Vagina (tissue), 2 donors: Measurements from ENCODE around the gene PNMA1. TPM values are rescaled to one million over a fixed set of nuclear protein-coding genes. Genes with fewer than 3 reads are reported as not detected.

Experiments
- DNase-seq, 2 donors: peaks; one replicate each; pipeline ENCODE4 v3.0.0-alpha.2; 2017; ENCODE audit errors: extremely low spot score in 2 of 2
- H3K27ac ChIP-seq: fragments of 200-600 bp; sonication (generic); one replicate; pipeline ENCODE4 v1.5.1; 2019
- H3K27me3 ChIP-seq: fragments of 200-600 bp; sonication (generic); one replicate; pipeline ENCODE4 v1.5.1; 2019
- H3K36me3 ChIP-seq, 2 donors: fragments of 200-600 bp; sonication (generic); one replicate each; pipeline ENCODE4 v1.5.1; 2017 to 2019
- H3K4me1 ChIP-seq: fragments of 200-600 bp; sonication (generic); one replicate; pipeline ENCODE4 v1.5.1; 2019
- H3K4me3 ChIP-seq, 2 donors: fragments of 200-600 bp; sonication (generic); 1 replicate in 1 of 2; 2 replicates in 1 of 2; pipeline ENCODE4 v1.5.1; 2016 to 2019
- H3K9me3 ChIP-seq: fragments of 200-600 bp; sonication (generic); one replicate; pipeline ENCODE4 v1.5.1; 2019
- CTCF ChIP-seq, 3 experiments: fragments of 450-650 bp in 2 of 3; fragments of 200-600 bp in 1 of 3; sonication (generic) in 1 of 3; IDR thresholded peaks; one replicate each; pipeline ENCODE4 v1.5.1; 2017 to 2019; ENCODE audit warnings: antibody characterized with exemption in 3 of 3, mild to moderate bottlenecking in 2 of 3, moderate library complexity in 2 of 3
- POLR2A ChIP-seq, 2 donors: fragments of 450-650 bp; IDR thresholded peaks; one replicate each; pipeline ENCODE4 v1.6.1; 2017; ENCODE audit warnings: antibody characterized with exemption in 2 of 2, mild to moderate bottlenecking in 2 of 2, moderate library complexity in 2 of 2
- POLR2AphosphoS5 ChIP-seq, 2 donors: sonication (generic); formaldehyde crosslinking; IDR thresholded peaks; one replicate each; pipeline ENCODE4 v1.9.0; 2017; ENCODE audit warnings: antibody characterized with exemption in 2 of 2, mild to moderate bottlenecking in 2 of 2, low read depth in 1 of 2; ENCODE audit not compliant: insufficient read depth in 1 of 2
- intact Hi-C: fragments of 100-400 bp; cut with DNase I; formaldehyde crosslinking; loops from one replicate; pipeline ENCODE4 v1.15.1; 2023
- total RNA-seq: library from RNA; depleted of rRNA; stranded (reverse); fragments of >200 nt; gene quantifications from one replicate; pipeline ENCODE4 v1.2.3, GENCODE V29; 2016

The PNMA1 gene
- total RNA-seq, 1 donor from 2014 or later: 35.4 TPM

DNA sequence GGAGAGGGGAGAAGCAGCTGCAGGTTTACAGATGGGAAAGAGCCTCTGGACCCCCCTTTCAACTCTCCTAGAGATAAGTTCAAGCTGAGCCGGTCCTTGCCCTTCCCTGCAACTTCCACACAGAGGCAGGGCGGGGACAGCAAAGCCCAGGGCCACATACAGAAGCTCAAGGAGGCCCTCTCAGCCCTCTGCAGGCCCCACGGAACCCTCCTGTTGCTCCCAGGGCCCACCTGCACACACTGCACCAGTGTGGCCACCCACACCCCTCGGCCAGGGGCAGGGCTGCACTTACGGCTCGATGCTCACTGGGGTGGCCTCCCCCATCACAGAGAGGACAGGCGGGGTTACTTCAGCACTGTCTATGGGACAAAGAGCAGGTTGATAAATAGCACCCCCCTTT is 13.0 kb upstream of the PNMA1 start:
- no peaks in the 10 kb centered on the region for H3K27me3 ChIP-seq

DNA sequence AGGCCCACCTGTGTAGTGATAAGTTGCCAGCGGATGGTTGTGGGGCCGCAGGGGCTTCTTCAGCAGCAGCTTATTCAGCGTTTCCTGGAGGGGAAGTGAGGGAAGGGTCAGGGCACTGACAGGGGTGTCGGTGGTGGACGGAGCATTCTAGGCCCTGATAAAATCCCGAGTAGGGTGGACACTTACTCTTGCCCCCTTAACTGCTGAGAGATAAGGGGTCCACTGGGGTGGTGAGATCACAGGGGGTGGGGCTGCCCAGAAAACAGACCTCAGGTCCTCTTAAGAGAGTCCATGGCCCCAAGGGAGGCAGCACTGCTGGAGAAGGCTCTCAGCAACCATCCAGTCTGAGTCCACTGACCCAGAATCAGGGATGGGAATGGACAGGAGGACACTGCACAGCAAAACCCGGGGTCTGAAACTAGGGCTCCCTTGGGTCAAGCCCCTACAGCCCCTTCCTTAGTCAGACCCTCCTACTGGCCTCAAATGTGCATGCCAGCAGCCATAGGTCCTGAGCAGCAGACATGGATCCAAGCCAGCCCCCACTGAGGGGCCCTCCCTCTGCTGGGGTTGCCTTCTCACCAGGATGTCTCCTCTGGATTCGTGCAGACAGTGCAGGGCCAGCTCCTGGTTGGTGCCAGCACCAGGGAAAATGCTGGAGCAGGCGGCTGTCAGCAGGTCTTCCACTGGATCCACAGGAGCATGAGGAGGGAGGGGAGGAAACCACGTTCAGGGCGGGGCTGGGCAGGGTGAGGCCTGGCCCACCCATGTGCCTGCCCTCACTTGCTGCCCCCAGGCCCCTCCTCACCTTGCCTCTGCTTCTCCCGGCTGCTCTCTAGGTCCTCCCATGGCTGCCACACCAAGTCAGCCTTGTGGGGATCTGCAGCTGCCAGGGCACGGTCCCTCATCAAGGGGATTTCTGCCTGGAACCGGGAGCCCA is 12.1 kb upstream of the PNMA1 start:
- intact Hi-C loops: loop anchor here (5.0 kb wide), 3 partner anchors 36 to 101 kb away; a partner anchor contains a TSS
- peak overlapping the region; percentile 74 for H3K27ac ChIP-seq
- H3K27me3 ChIP-seq: no peaks in the 10 kb centered on the region
- TF ChIP-seq POLR2AphosphoS5 (IDR thresholded peaks at IDR 0.05; ENCODE audit: insufficient read depth in 1 of 2, low read depth in 1 of 2) (no peak), POLR2A (IDR thresholded peaks at IDR 0.05) (no peak), CTCF (IDR thresholded peaks at IDR 0.05) (no peak)
- peak in 1 of 2 donors; percentile 85 for DNase-seq
- peaks cover 0 to 66% of the 10 kb centered on the region in 2 donors for H3K36me3 ChIP-seq
- H3K4me1 ChIP-seq: peaks cover 62% of the 10 kb centered on the region
- no peaks in the 10 kb centered on the region for H3K9me3 ChIP-seq
- no peak overlapping the region for H3K4me3 ChIP-seq

More for the DNA sequence above, 13.0 kb upstream of the PNMA1 start:
- Histone ChIP-seq H3K4me1 (peaks cover 62% of the 10 kb centered on the region), H3K27ac (peak overlapping the region; percentile 74), H3K9me3 (no peaks in the 10 kb centered on the region), H3K36me3 (peaks cover 0 to 66% of the 10 kb centered on the region in 2 donors), H3K4me3 (no peak overlapping the region)
- peak in 1 of 2 donors; percentile 72 for DNase-seq
- intact Hi-C loops: loop anchor here (5.0 kb wide), 3 partner anchors 35 to 100 kb away; a partner anchor contains a TSS
- TF ChIP-seq POLR2A (IDR thresholded peaks at IDR 0.05) (no peak), CTCF (IDR thresholded peaks at IDR 0.05) (no peak), POLR2AphosphoS5 (IDR thresholded peaks at IDR 0.05; ENCODE audit: insufficient read depth in 1 of 2, low read depth in 1 of 2) (no peak)

GRCh38 chr14:73725116-73726024 is 11.2 kb upstream of the PNMA1 start:
- Histone ChIP-seq H3K4me3 (no peak overlapping the region), H3K27me3 (no peaks in the 10 kb centered on the region), H3K4me1 (peaks cover 62% of the 10 kb centered on the region), H3K27ac (peak overlapping the region; percentile 74), H3K36me3 (peaks cover 0 to 76% of the 10 kb centered on the region in 2 donors), H3K9me3 (no peaks in the 10 kb centered on the region)
- TF ChIP-seq POLR2AphosphoS5 (IDR thresholded peaks at IDR 0.05; ENCODE audit: insufficient read depth in 1 of 2, low read depth in 1 of 2): no peak
- TF ChIP-seq POLR2A (IDR thresholded peaks at IDR 0.05): no peak
- no peak for TF ChIP-seq CTCF (IDR thresholded peaks at IDR 0.05)
- peak in 1 of 2 donors; percentile 86 for DNase-seq
- intact Hi-C loops: loop anchor here (5.0 kb wide), 3 partner anchors 37 to 102 kb away; a partner anchor contains a TSS

- intact Hi-C loops: loop anchor here (5.0 kb wide), 3 partner anchors 38 to 103 kb away; a partner anchor contains a TSS
- Histone ChIP-seq H3K27ac (peak overlapping the region; percentile 74), H3K4me3 (no peak overlapping the region), H3K9me3 (no peaks in the 10 kb centered on the region), H3K27me3 (no peaks in the 10 kb centered on the region), H3K4me1 (peaks cover 62% of the 10 kb centered on the region), H3K36me3 (peaks cover 0 to 75% of the 10 kb centered on the region in 2 donors)
- no peak for DNase-seq
- TF ChIP-seq CTCF (IDR thresholded peaks at IDR 0.05) (no peak), POLR2AphosphoS5 (IDR thresholded peaks at IDR 0.05; ENCODE audit: insufficient read depth in 1 of 2, low read depth in 1 of 2) (no peak), POLR2A (IDR thresholded peaks at IDR 0.05) (no peak)
Observed at GRCh38 chr14:73724696-73725095, 10.5 kb upstream of the PNMA1 start.
